Measurements from ENCODE around the gene FAM83D. TPM values are rescaled to one million over a fixed set of nuclear protein-coding genes. Genes with fewer than 3 reads are reported as not detected.
A peak's percentile ranks its signal among the peaks of the same experiment; 100 is the strongest.
"Not testable (repeated sequence)": the region's sequence is repeated elsewhere in the genome, so short reads cannot be mapped to it uniquely, and the experiment has no call there.

The FAM83D gene
- polyA plus RNA-seq, 4 donors = 12.9 to 15.0 (median 13.9) TPM

DNA sequence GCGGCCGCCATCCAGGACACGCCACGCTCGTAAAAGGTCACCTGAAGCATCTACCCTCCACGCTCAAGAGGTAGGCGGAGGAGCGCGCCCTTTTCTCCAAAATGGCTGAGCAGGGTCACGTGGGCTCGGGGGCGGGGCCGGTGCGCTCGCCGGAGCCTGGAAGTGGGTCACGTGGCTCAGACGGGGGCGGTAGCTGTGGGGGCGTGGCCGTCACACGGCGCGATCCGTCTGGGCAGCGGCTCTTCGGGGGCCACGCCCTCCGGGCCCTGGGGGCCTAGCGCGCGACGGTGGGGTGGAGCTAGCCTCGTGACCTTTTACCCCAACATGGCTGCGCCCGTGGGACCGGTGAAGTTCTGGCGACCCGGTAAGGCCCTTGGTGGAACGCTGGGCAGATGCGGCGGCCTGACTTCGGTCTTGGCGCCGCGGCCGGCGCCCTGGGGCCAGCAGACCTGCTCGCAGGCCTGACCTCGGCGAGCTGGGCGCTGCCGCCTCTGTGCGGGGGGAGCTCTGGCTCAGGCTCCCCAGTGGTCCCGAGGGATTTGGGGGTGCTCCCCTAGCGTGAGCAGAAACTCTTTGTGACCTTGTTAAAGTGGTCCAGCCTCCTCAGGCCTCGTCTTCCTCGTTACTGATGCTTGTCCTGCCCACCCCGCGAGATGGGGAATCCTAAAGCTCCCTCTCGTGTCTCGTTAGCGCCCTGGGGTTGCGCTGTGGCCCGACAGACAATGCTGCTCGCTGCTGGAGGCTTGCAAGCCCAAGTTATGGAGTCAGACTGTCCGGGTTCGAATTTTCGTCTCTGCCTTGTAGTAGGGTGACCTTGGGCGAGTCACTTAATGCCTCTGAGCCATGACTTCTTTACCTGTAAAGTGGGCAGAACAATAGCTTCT lies 36.1 kb downstream of the FAM83D start, which contains the start of gene DHX35:
DHX35 (plus strand) TSS at position 301 of the 884 bp plus-strand sequence; CDS start at position 325, 24 bp downstream.
- peak; percentile 82 to 94 (median 94) for DNase-seq (ENCODE audit: low read depth in 4 of 4, low spot score in 2 of 4)

DNA sequence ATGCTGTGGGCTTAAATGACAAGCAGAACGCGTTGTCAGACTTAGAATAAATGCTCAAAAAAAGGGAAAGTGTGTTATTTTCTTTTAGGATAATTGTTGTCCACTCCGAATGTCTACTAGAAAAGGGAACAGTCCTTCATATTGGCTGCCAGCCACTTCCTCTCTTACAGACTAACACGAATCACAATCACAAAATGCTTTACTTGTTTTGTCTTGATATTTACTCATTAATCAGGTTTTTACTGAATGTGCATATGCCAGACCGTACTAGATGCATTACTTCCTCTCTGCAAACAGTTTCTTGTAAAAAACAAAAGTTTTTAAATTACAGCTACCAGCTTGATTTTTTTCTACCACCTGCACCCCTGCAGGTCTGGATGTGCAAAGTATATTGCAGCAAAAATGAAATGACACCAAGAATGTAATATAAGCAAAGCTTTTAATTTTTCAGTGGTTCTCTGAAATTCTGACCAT lies 36.7 kb downstream of the FAM83D start:
- no peak for DNase-seq (ENCODE audit: low read depth in 4 of 4, low spot score in 2 of 4)

DNA sequence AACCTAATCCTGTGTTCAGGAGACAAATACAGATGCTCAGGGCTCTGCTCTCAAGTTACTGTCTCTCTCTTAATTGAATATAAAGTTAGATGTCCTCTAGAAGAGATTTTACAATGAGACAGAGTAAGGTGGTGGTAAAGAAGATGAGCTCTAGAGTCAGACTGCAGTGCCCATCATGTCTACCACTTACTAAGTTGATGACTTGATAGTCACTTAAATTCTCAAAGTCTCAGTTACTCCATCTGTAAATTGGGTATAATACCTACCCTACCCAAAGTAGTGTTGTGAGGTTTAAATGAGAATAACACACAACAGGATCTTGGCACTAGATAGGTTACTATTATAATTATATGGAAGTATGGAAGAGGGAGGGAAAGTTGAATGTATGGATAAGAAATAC lies 37.5 kb downstream of the FAM83D start:
- no peak for DNase-seq (ENCODE audit: low read depth in 4 of 4, low spot score in 2 of 4)

DNA sequence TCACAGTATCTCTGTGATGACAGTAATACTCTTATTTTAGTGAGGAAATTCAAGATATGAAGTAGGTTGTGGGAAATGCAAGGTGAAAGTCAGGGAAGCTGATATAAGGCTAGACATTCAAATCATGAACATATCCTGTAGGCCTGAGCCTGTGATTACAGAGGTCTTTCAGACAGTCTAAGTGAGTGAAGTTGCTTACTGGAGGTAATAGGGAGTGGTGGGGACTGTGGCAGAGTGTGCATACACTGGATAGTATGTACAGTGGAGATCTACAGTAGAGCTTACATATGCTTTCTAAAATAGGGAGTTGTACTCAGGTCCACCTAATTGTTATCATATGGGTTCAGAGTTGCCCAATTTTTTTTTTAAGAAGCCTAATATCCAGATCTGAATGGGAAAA lies 39.0 kb downstream of the FAM83D start:
- DNase-seq (ENCODE audit: low read depth in 4 of 4, low spot score in 2 of 4) = no peak

DNA sequence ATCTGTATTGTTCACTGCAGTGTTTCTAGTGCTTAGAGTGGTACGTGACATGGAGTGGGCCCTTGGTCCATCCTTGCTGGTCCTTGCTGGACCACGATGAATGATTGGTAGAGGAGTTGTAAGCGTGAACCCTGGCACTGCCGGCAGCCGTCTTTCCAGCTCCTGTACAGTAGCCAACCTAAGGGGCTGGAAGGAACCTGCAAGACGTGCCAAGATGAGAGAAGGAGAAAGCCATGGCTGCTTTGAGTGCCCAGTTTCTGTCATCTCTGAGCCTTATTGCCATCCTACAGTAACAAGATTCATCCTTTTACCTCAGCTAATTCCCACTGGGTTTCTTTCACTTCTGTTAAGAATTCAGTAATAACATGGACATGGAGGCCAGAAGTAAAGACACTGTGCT lies 41.9 kb downstream of the FAM83D start:
- no peak for DNase-seq (ENCODE audit: low read depth in 4 of 4, low spot score in 2 of 4)

DNA sequence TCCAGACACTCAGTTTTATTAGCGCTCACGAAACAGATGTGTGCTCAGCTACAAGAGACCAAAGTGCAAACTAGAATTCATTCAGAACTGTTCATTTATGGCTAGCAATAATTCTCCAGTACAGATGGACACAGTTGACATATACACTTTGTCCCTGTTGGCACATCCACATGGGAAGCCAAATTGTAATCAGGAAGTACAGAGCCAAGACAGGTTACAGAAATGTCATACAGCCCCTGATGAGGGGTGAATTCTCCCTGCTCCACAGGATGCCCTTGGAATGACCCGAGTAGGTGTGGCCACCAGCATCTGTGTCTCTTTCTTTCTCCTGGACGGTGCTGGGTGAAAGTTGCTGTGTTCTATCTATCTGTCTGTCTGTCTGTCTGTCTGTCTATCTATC lies 43.5 kb downstream of the FAM83D start:
- no peak for DNase-seq (ENCODE audit: low read depth in 4 of 4, low spot score in 2 of 4)

DNA sequence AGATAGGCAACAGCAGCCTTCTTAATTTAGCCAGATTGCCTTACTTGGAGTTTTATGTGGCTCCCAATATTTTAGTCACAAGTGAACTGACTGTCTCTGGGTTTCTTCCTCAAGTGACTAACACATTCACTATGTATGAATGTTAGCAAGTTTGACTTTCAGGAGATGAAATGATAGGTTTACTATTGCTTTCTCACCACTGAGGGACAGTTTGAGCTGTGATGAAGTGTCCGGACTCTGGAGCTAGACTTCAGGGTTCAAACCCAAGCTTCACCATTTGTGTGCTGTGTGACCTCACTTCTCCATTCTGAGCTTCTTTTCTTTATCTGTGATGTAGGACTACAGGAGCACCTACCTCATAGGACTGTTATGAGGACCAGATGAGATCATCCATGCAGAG lies 44.1 kb downstream of the FAM83D start:
- DNase-seq (ENCODE audit: low read depth in 4 of 4, low spot score in 2 of 4) = no peak

DNA sequence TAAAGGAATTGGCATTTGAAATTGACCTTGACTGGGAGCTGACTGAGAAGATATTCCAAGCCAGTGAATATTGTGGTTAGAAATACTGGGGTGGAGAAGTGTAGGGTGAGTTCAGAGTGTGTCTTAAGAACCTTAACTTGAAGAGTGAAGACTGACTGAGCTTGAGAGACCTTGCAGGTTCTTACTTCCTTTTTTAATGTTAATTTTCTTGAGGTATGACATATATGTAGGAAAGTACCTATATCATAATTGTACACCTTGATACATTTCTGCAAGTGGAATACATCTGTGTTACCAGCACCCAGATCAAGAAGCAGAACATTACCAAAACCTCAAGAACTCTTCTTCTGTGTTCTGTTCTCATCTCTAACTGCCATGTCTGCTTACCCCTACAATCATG lies 46.9 kb downstream of the FAM83D start:
- no peak for DNase-seq (ENCODE audit: low read depth in 4 of 4, low spot score in 2 of 4)

DNA sequence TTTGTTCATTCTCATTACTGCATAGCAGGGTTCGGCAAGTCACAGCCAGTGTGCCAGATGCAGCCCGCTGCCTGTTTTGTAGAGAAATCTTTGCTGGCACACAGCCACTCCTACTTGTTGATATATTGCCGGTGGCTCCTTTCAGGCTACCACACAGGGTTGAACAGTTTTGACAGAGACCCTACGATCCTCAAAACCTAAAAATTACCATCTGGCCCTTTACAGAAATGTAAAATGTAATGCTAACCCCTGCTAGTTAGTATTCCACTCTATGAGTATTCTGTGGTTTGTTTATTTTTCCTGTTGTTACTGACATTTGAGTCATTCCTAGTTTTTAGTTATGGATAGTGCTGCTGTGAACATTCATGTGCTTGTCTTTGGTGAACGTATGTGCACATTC lies 47.4 kb downstream of the FAM83D start:
- no peak for DNase-seq (ENCODE audit: low read depth in 4 of 4, low spot score in 2 of 4)

DNA sequence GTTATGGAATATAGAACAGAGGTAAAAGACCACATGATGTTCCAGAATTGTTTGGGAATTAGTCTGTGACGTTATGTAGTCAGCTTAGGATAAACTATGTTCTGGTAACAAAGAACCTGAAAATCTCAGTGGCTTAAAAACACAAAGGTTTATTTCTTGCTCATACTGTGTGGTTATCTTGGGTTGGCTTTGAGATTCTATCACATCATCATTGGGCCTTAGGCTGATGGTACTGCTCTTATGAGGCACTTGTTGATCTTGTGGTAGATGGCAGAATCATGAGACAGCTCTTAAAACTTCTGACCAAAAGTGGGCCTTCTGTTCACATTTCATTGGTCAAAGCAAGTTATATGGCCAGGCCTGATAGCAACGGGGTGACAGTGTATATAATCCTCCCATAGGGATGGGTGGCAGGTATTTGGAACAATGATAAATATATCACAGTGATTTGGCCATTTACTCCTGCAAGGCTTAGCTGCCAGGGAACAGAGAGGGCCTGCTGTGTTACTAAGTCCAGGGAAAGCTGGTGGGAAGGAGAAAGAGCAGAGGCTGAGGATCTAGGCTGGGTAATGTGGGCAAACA lies 49.4 kb downstream of the FAM83D start:
- no peak for DNase-seq (ENCODE audit: low read depth in 4 of 4, low spot score in 2 of 4)

DNA sequence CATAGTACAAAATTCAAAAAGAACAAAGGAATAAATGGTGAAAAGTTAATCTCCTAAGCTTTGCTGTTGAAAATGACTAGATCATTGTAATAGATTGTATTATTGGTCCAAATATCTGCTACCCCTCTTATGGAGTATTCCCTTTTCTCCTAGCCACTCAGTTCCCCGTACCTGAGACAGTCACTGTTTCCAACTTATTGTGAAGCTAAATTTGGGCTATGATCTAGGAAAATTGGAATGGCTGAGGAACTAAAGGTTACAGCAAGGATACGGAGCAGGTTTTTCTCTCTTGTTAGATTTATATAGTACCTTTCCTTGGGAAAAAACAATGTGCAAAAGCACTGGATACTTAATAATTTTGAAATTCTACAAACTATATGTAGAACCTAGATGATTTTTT lies 53.2 kb downstream of the FAM83D start:
- DNase-seq (ENCODE audit: low read depth in 4 of 4, low spot score in 2 of 4) = no peak

DNA sequence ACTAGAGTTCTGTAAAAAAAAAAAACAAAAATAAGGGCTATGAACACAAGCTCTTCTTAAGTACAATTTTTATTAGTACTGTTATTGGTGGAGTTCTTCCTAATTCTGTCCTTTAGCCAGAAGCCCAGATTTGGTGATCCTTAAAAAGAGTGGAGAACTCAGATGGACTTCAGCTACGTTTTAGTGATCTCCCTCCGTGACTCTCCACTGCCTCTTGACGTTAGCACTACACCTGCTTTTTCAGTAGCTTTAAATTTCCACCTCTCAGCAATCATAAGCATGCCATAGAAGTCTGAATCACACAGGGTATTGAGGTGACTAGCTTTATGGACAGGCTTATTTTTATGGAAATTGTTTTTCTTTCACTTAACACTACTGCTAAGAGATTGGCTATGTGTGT lies 53.6 kb downstream of the FAM83D start:
- no peak for DNase-seq (ENCODE audit: low read depth in 4 of 4, low spot score in 2 of 4)

DNA sequence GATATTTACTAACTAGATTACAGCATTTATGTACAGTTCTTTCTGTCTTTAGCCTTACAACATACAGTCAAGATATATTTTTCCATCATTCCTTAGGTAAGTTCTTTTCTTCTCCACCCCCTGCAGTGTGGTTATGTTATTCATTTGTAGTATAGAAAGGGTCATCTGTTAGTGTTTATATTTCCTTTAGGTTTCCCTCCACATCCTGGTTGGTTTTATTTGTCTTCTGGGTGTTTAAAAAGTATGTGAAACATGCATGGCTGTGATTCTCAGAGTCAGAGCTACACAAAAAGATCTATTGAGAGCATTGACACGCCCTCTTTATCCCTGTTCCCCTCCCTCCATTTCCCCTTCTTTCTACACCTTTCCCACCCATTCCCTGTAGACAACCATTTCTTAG lies 56.1 kb downstream of the FAM83D start:
- DNase-seq (ENCODE audit: low read depth in 4 of 4, low spot score in 2 of 4) = no peak

DNA sequence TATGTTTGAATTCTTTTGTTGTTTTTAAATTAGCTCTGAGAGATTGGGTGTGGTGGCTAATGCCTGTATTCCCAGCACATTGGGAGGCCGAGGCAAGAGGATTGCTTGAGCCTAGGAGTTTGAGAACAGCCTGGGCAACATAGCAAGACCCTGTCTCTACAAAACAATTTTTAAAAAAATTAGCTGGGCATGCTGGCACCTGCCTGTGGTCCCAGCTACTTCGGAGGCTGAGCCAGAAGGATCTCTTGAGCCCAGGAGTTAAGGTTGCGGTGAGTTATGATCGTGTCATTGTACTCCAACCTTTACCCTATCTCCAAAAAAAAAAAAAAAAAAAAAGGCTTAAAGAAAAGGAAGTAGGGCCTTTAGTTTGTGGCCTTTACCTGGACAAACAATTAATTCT lies 58.8 kb downstream of the FAM83D start:
- no peak for DNase-seq (ENCODE audit: low read depth in 4 of 4, low spot score in 2 of 4)

DNA sequence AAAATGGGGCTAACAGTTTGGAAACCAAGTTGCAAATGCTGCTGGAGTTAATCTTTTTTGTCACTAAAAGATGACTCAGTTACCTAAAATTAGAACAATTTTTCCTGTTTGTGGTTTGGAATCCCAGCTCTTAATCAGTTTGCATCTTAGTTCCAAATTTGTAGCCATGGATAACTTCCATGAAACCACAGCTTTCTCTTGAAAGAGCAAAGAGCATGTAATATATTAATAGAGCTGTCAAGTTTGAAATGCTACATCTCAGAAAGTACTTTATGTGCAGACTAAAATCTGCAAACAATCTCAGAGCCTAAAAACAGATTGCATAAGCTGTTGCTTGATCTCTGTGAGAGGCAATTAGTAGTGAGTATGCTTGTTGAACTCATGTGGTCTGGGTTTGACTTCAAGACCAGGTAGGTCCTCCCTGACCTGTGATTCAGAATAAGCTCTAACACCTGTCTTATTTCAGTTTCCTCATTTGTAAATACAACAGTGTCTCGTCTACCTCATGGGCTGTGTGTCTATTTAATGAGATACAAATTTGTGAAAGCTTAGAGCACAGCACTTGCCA lies 59.5 kb downstream of the FAM83D start:
- DNase-seq (ENCODE audit: low read depth in 4 of 4, low spot score in 2 of 4) = no peak

DNA sequence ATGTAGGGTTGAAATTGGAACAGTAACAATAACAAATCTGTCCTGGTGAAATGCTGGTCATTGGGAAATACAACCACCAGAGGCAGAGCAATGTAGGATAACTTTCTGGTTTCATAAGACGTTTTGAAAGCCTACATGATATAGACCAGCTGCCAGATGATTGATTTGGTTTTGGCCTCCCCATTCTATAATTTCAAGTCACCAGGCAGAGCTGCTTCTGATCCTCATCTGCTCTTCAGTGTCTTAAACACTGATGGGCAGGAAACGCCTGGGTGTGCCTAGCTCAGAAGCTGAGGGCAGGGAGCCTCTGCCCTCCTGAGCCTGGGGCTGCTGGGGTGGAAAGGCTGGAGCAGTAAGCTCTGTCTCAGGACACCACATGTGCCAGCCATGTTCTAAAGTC lies 60.4 kb downstream of the FAM83D start:
- no peak for DNase-seq (ENCODE audit: low read depth in 4 of 4, low spot score in 2 of 4)

DNA sequence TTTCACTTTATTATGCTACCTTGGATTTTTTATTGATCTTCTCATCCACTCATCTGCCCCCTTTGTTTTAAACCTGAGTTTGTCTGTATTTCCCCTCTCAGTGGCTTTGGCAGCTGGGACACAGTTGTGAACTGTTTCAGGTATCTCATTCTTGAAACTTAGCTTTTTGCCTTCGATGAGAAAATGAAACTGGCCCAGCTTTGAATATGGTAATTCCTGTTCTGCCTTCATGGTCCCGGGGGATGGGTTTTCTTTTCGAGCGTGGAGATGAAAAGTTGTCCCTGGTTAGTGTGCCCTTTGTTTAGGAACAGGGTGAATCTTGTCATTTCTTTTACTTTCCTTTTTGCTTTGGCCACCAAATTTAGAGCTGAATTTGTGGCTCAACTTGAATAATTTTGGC lies 61.6 kb downstream of the FAM83D start:
- no peak for DNase-seq (ENCODE audit: low read depth in 4 of 4, low spot score in 2 of 4)

DNA sequence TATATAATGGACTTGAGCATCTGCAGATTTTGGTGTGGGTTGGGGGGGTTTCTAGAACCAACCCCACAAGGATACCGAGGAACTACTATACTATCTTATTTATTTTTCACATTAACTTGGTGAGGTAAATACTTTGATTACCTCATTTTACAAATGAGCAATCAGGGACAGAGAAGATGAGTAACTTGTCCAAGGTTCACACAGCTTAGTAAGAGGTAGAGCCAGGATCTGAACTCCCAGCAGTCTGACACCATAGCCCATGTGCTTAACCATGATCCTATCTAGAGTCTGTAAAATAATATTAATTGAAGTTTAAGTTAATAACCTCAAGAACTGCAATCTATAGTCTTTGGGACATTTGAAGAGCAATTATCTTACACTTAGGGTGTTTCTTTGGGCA lies 64.5 kb downstream of the FAM83D start:
- no peak for DNase-seq (ENCODE audit: low read depth in 4 of 4, low spot score in 2 of 4)

DNA sequence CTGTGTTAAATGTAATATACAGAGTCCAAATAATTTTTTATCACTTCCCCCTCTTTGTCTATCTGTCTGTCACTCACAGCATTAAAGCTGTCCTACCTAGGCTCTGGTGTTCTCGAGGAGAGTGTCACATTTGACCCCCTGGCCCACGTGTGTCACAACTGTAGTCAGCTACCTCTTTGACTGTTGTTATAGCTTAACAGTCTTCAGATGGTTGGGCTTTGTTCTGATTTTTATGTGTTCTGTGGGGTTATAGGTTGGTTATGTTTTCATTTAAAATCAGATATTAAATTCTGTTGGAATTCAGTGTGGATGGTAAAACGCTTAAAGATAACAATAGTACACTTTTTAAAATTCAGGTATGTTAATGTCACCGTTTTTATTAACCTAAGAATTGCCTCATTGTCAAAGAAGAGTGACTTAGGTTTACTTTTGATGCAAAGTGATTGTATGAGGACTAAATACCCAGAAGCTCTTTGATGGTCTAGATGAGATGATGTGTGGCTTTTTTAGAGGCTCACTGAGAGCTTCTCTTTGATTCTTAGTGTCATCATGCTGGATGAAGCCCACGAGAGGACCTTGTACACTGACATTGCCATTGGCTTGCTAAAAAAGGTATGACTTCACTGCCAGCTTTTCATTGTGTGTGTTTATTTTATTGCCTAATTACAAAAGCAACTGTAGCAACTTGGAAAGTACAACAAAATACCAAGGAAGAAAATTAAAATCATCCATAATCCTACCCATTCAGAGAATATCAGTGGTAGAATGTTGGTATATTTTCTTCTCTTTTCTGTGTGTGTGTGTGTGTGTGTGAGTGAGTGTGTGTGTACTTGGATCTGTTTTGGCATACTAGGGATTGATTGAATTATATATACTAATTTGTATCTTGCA lies 65.8 kb downstream of the FAM83D start:
- DNase-seq (ENCODE audit: low read depth in 4 of 4, low spot score in 2 of 4) = no peak

DNA sequence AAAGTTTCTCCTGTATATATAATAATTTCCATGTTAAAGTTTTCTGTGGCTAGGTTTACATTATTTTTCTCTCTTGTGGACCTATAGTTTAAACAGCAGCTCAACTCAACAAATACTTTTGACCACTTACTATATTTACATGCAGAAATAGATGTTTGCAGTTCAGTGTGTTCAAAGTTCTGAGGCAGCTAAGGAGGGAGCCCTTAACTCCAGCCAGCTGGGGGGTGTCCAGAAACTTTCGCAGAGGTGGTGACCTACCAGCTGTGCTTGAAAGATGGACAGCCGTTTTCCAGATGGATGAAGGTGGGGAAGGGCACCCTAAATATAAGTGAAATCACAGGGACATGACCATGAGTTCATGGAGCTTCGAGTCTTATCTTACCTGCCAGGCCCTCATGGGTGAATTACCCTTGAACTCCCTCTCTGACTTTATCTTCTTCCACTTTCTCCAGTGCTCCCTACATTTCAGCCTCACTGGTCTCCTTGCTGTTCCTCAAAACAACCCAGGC lies 69.4 kb downstream of the FAM83D start:
- no peak for DNase-seq (ENCODE audit: low read depth in 4 of 4, low spot score in 2 of 4)

DNA sequence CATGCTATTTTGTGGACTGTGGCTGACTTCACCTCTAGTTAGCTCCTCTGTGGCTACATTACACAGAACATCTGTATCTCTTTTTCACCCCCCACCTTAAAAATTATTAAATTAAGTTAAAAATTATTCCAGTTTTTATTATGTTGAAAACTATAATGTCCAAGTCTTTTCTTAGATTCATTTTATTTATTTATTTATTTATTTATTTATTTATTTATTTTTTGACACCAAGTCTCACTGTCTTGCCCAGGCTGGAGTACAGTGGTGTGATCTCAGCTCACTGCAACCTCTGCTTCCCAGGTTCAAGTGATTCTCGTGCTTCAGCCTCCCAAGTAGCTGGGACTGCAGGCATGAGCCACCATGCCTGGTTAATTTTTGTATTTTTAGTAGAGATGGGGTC lies 70.6 kb downstream of the FAM83D start:
- DNase-seq (ENCODE audit: low read depth in 4 of 4, low spot score in 2 of 4) = not testable (repeated sequence)
